NCI-H2196 (cell line): ENCODE results near the gene SMARCE1.

Experiments used
- DNase-seq: peaks from one replicate; lab custom pipeline; 2025; ENCODE audit not compliant: unreplicated experiment; lab: John Stamatoyannopoulos, UW

The SMARCE1 gene

GRCh38 chr17:40647624-40648383 is at the start of gene SMARCE1:
Gene SMARCE1 (minus strand): TSS chr17:40647818. CDS start chr17:40645802, 2,016 bp downstream.
- DNase-seq, result peak; percentile 56

- no peak for DNase-seq
Observed at GRCh38 chr17:40697297-40697696, 49.7 kb upstream of the SMARCE1 start.

- DNase-seq, result no peak
Observed at GRCh38 chr17:40696651-40697072, 49.0 kb upstream of the SMARCE1 start.

- no peak for DNase-seq
Observed at GRCh38 chr17:40695874-40696472, 48.4 kb upstream of the SMARCE1 start.

- no peak for DNase-seq
Observed at GRCh38 chr17:40694584-40694983, 47.0 kb upstream of the SMARCE1 start.

GRCh38 chr17:40687106-40687505 is 39.5 kb upstream of the SMARCE1 start:
- DNase-seq, result no peak

DNA sequence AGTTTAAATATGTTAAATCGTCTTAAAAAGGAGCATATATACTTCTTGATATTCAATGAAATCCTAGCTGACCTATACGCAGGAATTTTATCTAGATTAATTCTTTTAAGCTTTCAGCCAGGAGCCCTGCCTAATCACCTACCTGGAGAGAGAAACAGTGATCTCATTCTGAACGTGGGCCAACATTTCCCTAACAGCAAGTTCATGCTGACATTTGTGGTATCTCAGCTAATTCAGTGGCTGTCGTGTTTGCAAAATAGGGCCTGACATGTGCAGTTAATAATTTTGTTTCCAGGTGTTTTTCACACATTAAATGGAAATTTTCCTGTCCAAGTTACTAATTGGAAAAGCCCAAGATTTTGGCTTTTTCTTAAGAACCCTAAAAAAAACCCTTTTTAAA is 38.6 kb upstream of the SMARCE1 start:
- DNase-seq, result peak; percentile 1

- no peak for DNase-seq
Observed at GRCh38 chr17:40680998-40681397, 33.4 kb upstream of the SMARCE1 start.

- no peak for DNase-seq
Observed at GRCh38 chr17:40679523-40679907, 31.9 kb upstream of the SMARCE1 start.

GRCh38 chr17:40678902-40679522 is 31.4 kb upstream of the SMARCE1 start:
- DNase-seq, result no peak

GRCh38 chr17:40675905-40676304 is 28.3 kb upstream of the SMARCE1 start:
- no peak for DNase-seq

DNA sequence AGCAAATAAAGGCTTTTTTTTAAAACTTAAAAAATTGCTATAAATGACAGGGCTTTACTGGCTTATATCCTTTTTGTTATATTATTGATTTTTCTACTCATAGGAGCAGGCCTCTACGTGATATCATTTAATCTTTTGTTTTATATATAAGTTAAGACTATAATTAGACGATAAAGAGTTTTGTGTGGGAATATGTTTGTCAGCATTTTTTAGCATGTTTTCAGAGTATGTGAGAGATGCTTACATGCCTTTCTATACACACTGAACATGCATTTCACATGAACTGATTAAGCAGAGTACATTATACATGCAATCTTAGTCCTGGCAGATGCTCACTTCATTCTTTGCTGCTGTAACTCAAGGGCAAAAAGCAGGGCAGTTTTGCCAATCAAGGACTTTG is 25.0 kb upstream of the SMARCE1 start:
- DNase-seq, result no peak

- DNase-seq, result no peak
Observed at GRCh38 chr17:40671282-40671681, 23.7 kb upstream of the SMARCE1 start.

- DNase-seq, result no peak
Observed at GRCh38 chr17:40666331-40666730, 18.7 kb upstream of the SMARCE1 start.

GRCh38 chr17:40664582-40665333 is 17.1 kb upstream of the SMARCE1 start, which contains the start of gene KRT222:
Gene KRT222 (minus strand): TSS chr17:40665177. CDS start chr17:40665099, 78 bp downstream.
- no peak for DNase-seq

DNA sequence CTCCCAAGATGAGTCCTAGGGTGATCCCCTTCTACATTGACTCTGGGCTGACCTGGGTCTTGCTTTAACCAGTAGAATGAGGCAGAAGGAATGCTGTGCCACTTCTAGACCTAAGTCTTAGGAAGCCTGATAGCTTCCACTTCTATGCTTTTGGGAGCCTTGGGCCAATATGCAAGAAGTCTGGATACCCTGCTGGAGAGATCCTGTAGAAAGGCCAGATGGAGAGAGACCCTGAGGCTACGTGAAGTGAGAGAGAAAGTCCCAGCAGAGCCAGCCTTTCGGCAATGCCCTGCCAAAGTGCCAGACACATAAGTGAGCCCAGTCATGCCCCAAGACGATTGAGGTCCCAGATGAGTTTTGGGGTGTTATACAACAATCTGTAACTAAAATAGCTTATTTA is 15.6 kb upstream of the SMARCE1 start:
- no peak for DNase-seq

DNA sequence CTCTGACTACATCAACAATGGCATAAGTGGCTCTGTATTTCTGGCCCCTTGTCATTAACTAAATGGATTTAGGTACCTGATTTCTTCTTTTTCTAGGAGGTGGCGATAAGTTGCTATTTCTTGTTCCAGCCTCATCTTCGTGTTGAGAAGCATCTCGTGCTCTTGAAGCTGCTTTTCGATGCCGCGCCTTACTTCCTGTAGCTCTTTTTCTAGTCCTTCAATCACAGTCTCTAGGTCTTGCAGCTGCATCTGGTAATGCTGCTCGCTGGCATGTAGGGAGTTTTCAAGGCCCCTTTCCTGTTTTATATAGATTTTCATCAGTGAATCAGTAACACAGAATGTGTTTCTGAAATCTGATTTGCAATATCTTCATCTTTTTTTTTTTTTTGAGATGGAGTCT is 12.3 kb upstream of the SMARCE1 start:
- DNase-seq, result no peak

DNA sequence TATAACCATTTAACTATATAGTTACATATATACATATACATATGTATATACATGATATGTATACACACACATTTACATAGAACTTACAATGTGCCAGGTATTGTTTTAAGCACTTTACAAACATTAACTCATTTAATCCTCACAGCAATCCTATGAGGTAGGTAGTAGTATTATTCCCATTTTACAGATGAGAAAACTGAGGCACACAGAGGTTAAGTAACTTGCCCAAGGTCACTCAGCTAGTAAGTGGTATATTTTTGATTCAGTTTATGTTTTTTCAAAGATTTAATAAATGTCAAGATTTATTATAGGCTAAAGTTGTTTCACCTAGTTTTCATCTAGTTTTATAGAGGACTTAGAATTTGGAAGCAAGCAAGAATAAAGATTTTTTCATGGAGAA is 10.8 kb upstream of the SMARCE1 start:
- no peak for DNase-seq

DNA sequence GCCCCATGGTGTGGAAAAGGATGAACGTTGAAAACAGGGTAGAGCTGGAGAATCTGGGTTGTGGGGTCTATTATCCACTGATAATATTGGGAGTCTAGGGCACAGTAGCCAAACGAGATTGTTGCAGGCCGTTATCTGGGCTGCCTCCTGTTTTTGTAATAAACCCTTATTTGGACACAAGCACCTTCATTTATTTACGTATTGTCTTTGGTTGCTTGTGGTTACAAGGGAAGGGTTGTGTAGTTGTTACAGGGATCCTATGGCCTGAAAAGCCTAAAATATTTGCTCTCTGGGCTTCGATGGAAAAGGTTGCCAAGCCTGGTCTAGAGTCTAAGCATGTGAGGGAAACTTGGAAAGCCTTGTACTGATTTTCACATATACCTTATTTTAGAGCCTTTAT is 4.3 kb upstream of the SMARCE1 start:
- DNase-seq, result no peak

GRCh38 chr17:40648384-40648968 is 858 bp upstream of the SMARCE1 start:
- peak; percentile 14 for DNase-seq
